Esophagus muscularis mucosa (tissue), 3 donors: ENCODE data around the gene MCRIP2.

ENCODE experiments used
- POLR2AphosphoS5 ChIP-seq, 2 donors: sonication (generic); formaldehyde crosslinking; IDR thresholded peaks; one replicate each; pipeline ENCODE4 v1.6.1; 2017; ENCODE audit warnings: antibody characterized with exemption in 2 of 2
- TF ChIP-seq, protein P1 (sequence below), 3 experiments: fragments of 200-600 bp in 2 of 3; fragments of 450-650 bp in 1 of 3; sonication (generic) in 2 of 3; IDR thresholded peaks; one replicate each; pipeline ENCODE4 v1.5.1; 2017 to 2019; ENCODE audit warnings: antibody characterized with exemption in 3 of 3, mild to moderate bottlenecking in 2 of 3, moderate library complexity in 1 of 3

DNA sequence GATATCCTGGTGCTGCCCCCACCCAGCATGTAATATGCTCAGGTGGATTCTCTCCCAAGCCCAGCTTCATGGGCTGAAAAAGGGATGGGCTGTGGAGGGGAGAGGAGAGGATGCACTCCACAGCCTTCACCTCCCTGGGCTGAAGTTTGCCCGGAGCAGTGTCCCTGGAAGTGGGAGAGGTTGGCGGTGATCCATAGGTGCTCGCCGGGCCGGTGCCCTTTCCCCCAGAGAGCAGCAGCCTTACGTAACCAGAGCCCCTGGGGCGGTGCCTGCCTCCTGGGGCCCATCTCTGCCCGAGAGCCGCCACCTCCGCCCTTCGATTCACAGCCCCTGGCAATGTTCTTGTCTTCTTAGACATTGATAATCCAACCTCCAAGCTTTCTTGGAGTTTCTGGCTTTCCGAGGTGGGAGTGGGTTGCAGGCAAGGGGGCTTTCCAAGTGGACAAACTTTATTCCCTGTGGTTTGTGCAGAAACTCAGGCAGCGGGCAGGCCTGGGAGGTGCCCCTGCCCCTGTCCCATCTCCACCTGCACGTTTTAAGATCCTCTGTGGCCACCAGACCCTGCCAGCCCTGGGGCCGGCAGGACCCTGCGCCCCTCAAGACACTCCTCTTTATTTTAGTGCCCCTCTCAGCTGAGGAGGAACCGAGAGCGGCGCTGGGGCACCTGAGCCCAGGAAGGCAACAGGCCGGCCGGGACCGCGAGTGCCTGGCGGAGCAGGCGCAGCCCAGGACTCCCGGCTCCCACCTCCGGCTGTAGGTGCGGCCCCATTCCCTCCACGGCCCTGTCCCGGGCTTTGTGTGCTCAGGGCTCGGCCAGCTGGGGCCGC is 4.4 kb downstream of the MCRIP2 start:
- TF ChIP-seq, protein P1, sequence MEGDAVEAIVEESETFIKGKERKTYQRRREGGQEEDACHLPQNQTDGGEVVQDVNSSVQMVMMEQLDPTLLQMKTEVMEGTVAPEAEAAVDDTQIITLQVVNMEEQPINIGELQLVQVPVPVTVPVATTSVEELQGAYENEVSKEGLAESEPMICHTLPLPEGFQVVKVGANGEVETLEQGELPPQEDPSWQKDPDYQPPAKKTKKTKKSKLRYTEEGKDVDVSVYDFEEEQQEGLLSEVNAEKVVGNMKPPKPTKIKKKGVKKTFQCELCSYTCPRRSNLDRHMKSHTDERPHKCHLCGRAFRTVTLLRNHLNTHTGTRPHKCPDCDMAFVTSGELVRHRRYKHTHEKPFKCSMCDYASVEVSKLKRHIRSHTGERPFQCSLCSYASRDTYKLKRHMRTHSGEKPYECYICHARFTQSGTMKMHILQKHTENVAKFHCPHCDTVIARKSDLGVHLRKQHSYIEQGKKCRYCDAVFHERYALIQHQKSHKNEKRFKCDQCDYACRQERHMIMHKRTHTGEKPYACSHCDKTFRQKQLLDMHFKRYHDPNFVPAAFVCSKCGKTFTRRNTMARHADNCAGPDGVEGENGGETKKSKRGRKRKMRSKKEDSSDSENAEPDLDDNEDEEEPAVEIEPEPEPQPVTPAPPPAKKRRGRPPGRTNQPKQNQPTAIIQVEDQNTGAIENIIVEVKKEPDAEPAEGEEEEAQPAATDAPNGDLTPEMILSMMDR (IDR thresholded peaks at IDR 0.05) = no peak
- no peak for TF ChIP-seq POLR2AphosphoS5 (IDR thresholded peaks at IDR 0.05)
